Activated T-cell treated with anti-CD3 and anti-CD28 coated beads for 4 hours (primary cell): Measurements from ENCODE around the gene LFNG.

Experiments
- DNase-seq: peaks from one replicate; pipeline ENCODE4 v3.0.0-alpha.2; 2020

Gene LFNG, protein sequence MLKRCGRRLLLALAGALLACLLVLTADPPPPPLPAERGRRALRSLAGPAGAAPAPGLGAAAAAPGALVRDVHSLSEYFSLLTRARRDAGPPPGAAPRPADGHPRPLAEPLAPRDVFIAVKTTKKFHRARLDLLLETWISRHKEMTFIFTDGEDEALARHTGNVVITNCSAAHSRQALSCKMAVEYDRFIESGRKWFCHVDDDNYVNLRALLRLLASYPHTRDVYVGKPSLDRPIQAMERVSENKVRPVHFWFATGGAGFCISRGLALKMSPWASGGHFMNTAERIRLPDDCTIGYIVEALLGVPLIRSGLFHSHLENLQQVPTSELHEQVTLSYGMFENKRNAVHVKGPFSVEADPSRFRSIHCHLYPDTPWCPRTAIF

DNA sequence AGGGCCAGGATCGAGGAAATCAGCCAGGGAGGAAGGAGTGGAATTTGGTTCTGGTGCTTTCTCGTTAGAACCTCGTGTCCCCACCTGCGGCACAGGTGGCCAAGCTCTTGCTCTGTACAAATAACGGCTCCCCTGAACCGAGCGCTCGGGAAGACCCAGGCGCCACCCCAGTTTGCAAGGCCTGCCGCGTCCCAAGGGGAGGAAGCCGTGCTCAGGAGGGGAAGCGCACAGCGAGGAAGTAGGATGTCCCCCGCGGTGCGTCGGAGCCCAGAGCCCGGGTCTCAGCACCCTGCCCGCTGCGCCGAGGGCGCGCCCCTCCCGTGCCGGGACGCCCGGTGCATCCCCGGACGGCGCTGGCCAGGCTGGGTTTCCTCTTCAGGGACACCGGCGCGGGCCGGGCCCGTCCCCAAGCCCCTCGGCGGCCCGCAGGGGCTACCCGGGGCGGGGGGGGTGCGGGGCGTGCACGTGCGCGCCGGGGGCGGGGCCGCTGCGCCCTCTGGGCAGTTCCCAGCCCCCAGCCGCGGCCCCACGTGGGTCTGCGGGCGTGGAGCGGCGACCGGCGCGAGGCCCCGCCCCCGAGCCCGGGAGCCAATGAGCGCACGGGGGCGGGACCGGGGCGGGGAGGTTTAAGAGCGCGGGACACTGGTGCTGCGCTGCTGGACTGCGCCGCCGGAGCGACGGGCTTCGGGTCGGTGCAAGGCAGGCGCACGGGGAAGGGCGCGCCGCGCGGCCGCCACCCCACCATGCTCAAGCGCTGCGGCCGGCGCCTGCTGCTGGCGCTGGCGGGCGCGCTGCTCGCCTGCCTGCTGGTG is at the start of gene LFNG:
Gene LFNG, plus strand, starts transcription at position 656 of the 812 bp plus-strand sequence. Its CDS starts 88 bp downstream, at position 744.
- DNase-seq: peak; percentile 74

DNA sequence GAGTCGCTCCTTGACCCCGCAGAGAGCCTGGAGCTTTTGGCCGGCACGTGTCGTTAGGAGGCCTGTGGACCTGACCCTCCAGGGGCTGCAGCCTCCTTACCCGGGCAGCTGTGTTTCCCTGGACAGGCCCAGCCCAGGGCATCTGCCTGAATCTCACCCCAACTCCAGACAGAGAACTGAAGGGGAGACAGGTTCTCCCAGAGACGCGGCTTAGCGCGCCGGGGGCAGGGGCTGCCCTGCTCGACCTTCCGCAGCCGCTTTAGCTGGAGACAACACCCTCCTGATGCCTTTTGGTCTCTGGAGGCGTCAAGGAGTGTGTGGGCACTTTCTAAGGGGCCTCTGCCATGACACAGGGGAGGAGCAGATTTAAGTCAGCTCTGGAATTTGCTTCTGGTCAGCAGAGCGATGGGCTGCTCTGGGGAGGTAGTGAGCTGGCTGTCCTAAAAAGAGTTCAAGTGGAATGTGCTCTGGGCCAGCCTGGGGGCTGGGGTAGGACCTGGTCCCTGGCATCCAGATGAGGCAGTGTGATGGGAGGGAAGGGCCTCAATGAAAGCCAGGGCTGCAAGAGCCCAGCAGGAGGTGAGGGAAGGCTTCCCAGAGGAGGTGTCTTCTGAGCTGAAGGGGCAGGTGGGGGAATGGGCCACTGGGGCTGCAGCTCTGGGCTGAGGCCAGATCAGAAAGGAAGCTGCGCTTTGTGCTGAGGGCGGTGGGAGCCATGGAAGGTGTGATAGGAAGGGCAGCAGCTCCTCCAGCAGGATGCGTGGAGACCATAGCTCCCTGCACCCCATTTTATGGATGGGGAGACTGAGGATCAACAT is 49.2 kb upstream of the LFNG start:
- DNase-seq: no peak

DNA sequence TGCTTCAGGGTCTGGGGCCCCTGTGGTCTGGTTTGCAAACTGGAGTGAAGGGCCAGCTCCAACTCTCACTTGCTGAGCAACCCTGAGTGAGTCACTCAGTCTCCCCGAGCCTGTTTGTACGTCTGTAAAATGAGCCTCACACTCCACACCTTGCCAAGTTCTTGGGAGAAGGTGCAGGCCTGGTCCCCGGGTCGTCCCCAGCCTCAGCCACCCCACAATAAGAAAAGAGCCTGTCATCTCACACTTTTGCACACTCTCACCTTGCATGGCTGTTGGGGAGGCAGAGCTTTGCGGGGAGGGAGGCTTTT is 48.6 kb upstream of the LFNG start:
- no peak for DNase-seq

DNA sequence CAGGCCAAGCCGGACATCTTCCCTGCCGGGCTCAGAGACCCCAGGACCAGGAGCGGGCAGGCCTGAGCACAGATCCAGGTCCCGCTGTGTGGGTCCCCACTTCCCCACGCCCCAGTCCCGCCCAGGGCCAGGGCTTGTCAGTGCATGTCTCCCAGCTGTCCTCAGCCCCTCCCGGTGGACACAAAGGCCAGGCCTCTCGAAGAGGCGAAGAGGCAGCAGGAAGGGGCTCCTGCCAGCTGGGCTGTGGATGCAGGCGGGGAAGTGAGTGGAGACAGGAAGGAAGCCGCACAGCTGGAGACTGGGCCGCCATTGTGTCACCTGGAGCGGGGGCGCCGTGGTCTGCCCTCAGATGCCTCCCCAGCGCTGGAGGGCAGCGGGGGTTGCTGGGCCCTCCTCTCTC is 48.2 kb upstream of the LFNG start:
- DNase-seq: no peak

DNA sequence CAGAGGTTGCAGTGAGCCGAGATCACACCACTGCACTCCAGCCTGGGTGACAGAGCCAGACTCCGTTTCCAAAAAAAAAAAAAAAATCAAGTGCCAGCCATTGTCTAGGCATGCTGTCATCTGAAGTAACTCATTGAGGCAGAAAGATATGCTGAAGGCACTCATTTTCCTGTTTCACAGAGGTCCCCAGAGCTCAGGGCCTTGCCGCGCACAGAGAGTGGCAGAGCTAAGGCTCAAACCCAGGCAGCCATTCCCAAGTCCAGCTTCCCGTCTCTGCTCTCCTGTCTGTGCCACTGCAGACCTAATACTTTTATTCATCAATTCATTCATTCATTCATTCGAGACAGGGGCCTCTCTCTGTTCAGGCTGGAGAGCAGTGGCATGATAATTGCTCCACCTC is 46.8 kb upstream of the LFNG start:
- no peak for DNase-seq

DNA sequence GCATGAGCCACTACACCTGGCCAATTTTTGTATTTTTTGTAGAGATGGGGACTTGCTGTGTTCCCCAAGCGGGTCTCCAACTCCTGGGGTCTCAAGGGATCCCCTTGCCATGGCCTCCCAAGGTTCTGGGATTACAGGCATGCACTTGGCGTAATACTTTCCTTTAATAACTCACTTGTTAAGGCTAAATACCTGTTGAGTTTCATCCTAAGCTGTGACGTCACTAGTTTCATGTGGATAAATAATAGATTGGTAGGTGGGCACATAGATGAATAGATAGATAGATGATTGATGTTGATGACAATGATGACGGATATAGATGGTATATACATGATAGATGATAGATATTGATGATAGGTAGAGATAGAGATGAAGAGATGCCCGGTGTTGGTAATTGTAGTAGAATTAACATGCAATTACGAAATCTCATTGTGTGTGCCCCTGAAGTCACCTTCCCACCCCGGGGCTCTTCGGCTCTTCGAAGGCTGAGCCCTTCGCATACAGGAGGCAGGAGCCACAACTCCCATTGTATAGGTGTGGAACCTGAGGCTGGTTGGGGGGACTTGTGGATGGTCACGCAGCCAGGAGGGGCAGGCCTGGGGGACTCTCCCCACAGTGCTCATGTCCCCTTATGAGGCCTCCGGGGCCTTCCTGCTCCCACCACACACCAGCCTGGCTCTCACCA is 45.9 kb upstream of the LFNG start:
- DNase-seq: no peak

DNA sequence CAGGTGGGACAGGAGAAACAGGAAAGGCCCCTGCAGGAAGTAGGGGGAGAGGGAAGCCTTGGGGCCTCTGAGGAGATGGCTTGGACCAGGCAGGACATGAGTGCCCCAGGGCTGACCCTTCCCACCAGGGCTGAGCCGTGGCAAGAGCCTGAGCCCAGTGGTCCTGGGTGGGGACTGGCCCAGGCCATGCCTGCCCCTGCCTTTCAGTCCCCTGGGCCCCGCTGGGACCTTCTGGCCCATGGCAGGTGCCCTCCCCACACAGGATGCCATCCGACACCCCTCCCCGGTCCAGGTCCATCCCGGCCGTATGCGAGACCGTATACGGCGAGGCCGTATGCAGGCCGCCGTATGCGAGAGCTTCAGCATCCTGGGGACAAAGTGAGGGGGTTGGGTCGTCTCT is 45.4 kb upstream of the LFNG start:
- no peak for DNase-seq

DNA sequence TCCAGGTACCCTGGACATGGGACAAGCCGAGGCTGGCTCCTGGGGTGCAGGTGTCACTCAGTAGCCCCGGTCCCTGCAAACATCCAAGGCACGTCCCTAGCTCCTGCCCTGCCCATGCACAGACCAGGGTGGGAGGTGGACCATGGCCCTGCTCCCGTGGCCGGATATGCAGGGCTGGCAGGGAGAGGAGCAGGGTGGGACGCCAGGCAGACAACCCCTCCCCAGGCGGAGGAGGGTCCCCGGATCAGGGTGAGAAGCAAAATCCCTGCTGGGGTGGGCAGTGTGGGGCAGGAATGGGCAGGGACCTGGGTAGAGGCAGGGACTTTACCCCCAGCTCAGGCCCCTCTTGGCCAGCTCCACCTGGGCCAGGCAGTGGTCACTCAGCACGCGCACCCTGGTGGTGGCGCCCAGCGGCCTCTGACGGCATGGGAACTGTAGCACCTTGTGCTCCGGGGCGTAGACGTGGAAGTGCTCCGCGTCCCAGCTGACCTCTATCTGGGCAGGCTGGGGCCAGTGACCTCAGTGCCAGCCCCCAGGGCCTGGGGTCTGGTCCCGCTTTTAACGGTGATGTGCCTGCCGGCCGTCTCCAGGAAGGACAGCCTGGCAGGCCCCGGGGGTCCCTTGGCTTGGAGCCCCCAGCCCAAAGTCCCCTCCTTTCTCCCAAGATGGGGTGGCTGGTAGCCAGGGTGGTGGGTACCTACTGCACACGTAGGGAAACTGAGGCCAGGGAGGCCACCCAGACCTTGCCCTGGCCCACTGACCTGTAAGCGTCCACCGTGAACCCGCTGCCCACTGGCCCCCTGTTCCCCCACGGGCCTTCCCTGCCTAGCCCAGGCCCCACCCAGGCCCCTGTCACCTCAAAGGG is 44.5 kb upstream of the LFNG start:
- DNase-seq: no peak

DNA sequence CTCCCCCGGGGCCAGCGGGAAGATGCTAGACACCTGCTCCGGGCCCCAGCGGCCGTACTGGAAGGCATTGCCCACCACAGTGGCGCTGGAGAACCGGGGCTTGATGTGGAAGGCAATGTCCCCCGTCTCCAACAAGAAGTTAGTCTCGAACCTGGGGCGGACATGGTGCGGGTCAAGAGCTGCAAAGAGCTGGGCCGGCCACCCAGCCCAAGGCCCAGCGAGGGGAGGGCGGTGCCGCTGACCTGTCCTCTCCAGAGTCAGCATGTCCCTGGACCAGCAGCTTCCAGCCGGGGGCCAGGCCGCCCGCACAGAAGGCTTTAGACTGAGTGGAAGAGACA is 43.9 kb upstream of the LFNG start:
- DNase-seq: no peak

DNA sequence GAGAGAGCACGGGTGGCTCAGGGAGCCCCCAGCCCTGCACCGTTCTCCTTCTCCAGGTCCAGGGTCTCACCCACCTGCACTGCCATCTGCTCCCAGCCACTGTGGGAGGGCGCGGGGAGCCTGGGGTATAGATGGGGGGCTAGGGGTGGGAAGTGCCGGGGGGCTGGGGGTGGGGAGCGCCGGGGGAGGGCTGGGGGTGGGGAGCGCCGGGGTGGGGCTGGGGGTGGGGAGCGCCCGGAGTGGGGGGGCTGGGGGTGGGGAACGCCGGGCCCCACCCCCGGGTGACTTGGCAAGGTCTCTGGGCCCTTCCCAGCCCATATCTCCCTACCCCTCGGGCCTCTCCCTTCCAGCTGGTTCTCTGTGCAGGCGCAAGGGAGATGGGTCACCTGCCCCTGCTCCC is 43.3 kb upstream of the LFNG start, which contains the start of gene GRIFIN:
Gene GRIFIN, minus strand, starts transcription at position 101 of the 400 bp plus-strand sequence. Its CDS starts 15 bp downstream, at position 86.
- DNase-seq: no peak

DNA sequence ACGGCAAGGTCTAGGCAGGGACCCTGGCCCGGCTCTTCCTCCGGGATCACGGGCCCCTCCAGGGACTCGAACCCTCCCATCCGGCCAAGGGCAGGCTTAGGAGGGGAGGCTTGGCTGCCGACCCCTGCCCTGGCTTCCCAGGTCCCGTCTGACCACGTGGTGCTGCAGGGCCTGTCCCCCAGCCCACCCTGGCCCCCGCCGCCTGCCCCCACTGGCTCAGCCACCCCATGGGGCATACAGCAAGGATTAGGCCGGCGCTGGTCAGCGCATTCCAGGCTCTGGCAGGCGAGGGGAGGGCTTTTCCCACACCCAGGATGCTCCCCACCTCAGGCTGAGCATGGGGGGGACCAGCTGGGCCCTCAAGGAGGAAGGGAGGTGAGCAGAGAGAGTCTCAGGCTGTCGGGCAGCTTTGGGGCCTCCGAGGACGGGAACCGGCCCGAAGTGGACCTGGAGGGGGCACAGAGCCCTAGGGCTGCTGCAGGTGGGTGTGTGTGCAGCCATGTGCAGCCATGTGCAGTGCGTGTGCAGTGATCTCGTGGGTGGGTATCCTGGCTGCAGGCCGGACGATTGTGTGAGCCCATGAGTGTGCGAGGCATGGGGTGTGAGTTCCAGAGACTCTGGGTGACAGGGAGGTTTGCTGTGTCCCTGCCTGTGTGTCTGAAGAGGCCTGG is 42.7 kb upstream of the LFNG start:
- no peak for DNase-seq

DNA sequence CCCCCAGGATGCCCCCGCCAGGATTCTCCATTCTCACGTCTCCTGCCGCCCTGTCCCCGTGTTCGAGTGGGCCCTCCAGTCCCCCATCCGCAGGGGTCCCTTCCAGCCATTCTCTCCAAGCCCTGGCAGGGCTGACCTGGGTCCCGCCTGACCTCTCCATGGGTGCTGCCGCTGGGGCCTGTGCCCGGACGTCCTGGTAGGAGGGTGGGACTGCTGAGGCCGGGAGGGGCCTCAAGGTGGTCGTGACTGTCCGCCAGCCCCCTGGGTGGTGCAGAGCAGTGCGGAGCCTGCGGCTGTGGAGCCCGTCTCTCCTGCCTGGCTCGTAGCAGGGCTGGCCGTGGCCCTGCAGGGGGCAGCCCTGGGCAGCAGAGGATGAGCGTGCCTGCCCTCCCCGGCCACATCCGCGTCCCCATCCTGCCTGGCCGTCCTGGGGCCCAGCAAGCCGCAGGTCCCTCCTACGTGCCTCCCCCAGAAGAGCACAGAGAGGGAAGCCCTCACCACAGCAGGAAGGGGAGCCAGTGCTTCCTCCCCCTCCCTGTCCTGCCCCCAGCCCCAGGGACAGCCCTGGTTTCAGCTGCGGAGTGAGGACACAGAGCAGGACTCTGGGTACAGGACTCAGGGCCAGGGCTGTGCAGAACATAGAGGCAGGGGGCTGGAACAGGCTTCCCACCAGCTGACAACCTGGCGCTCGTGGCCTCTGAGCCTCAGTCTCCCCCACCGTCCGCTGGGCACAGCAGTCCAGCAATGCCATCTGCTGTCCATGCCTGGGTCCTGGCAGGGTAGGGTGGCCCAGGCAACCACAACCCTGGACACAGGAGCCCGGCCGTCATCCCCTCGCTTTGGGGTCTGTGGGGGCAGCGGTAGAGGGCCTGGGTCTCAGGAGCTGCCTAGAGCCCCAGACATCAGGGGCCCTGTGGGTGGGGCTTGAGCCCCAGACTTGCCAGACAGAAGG is 41.9 kb upstream of the LFNG start:
- DNase-seq: peak; percentile 20

DNA sequence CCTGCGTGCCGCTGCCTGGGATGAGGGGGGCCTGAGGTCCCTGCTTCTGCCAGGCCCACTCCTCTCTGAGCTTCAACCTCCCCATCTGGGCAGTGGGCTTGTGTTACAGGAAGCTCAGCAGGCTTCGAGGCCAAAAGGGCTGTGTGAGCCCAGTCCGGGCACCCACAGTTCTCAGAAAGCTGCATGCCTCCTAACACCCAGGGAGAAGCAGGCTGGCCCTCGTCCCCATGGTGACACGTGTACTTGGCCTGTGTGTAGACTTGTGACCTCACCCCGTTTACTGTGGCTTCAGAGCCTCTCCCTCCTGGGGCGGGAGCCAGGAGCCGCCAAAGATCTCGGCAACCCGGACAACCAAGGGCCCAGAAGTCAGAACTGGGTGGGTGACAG is 41.2 kb upstream of the LFNG start:
- no peak for DNase-seq

DNA sequence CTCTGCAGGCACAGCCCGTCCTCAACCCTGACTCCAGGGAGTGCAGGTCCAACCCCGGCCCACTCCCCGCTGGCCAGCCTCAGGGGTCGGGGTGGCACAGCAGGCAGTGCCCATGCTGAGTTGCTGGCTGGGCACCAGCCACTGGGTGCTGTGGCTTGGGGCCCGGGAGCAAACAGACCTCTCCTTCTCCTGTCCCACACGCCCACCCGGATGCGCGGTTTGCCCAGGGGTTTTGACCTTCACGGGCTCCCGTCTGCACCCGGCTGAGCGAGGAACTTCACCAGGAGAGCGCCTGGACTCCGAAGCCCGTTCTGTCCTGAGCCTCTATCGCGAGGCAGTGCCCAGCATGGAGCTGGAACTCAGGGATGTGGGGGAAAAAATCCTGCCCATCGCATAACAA is 40.8 kb upstream of the LFNG start:
- no peak for DNase-seq

DNA sequence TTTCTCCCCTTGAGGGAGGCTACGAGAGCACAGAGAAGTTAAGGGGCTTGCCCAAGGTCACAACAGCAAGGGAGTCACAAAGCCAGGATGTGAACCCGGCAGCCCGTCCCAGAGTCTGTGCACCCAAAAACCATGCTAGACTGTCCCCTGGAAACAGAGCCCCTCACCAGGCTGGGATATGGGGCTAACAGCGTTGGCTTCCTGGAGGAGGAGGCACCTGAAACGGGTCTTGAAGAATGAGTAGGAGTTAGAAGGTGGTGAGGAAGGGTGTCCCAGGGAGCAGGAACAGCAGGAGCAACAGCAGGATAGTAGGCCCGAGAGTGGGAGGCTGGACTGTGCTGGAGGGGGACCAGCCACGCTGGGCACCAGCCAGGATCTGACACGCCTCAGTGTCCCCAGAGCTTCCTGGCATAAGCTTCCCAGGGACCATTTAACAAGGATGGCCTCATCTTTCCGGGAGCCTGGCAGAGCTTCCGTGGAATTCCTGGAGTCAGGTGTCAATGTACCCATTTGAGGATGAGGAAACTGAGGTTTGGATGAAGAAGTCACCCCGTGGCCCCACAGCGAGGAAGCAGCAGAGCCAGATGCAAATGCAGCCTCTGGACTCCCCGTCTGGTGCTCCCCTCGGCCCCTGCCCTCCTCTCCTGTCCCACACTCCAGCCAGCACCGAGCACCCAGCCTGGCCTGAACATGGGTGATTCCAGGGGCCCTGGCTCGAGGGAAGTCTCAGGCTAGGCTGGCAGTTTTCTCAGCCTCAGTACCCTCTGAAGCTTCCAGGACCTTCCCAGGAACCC is 40.1 kb upstream of the LFNG start:
- DNase-seq: no peak

DNA sequence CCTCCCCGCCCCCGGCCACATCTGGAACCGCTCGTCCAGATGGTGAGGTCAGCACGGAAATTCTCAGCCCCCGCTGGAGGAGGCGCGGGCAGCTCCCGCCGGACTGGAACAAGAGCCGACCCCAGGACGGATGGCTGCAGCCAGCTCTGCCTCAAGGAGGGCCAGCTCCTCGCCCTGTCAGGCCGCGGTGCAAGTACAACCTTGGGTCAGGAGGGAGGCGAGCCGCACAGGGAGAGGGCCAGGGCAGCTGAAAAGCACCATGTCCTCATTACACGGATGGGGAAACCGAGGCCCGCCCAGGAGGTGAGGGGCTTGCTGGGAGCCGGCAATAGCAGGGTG is 39.5 kb upstream of the LFNG start:
- no peak for DNase-seq

DNA sequence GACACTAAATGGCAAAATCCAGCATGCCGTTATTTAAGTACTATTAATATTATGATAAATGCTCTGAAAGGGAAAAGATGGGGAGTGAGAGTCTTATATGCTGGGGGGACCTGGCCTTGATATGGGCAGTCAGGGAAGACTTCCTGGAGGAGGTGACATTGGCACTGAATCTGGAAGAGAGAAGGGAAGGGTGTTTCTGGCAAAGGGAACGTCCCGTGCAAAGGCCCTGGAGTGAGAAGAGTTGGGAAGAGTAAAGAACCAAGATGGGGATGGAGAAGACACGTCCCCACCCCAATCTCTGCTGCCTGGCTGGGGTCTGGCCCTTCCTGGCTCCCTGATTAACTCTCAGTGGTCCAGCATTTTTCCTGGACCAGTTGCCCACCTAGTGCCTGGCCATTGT is 38.4 kb upstream of the LFNG start:
- DNase-seq: no peak

DNA sequence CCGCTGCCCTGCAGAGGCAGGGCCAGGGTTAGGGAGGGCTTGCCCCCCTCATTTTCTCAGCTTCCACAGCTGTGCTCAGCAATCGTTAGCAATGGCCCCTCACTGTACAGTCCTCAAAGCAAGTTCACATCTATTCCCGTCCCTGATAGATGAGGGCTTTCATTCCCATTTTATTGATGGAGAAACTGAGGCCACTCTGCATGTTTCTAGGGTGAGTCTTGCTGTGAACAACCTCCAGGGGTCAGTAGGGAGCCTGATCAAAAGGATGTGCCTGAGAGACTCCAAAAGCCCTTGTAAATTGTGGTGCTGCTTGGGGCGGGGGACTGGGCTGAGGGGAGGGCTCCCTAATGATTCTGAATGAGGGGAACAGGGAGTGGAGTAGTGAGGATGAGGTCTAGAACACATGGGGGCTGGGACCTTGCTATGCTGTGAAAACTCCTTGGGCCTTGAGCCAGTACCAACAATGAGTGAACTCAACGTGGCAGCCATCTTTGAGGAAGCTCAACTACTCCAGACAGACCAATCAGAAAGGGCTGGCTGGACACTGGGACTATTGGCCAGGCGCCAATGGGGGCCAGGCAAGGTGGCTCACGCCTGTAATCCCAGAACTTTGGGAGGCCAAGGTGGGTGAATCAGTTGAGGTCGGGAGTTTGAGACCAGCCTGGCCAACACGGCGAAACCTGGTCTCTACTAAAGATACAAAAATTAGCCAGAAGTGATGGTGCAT is 36.7 kb upstream of the LFNG start:
- DNase-seq: no peak

DNA sequence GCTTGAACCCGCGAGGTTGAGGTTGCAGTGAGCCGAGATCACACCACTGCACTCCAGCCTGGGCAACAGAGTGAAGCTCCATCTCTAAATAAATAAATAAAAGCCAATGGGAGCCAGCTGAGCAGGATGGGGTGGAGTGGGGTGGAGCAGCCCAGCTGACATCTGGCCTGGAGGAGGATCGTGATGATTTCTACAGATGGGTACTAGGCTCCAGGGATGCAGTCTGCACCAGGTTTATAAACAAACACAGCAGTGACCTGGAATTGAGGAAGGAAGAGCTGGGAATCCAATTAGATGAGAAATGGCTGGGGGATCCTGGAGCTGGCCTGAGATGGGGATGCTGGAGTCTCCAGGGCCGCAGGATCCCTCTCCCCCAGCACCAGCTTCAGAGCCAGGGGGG is 36.1 kb upstream of the LFNG start:
- DNase-seq: no peak
